SK-N-SH treated with all-trans-retinoic acid at 6 μM for 48 hours (cell line): Measurements from ENCODE around the gene SMAP1.

Source experiments
- GLIS3 ChIP-seq: fragments of 250-450 bp; sonication (Bioruptor Pico); IDR thresholded peaks from 2 replicates; pipeline ENCODE4 v1.5.0; 2020; ENCODE audit warnings: mild to moderate bottlenecking, moderate library complexity
- TCF4 ChIP-seq: fragments of 250-450 bp; sonication (Bioruptor Pico); IDR thresholded peaks from 2 replicates; pipeline ENCODE4 v1.8.0; 2021; ENCODE audit warnings: mild to moderate bottlenecking, moderate library complexity, borderline replicate concordance
- ZFP3 ChIP-seq: fragments of 250-450 bp; sonication (Bioruptor Pico); IDR thresholded peaks from 2 replicates; pipeline ENCODE4 v1.5.0; 2020; ENCODE audit warnings: mild to moderate bottlenecking, moderate library complexity
- ZFP30 ChIP-seq: fragments of 450-650 bp; formaldehyde crosslinking; IDR thresholded peaks from 2 replicates; pipeline ENCODE4 v1.5.0; 2022; ENCODE audit warnings: mild to moderate bottlenecking, moderate library complexity
- ZNF565 ChIP-seq: fragments of 450-650 bp; formaldehyde crosslinking; conservative IDR thresholded peaks from 2 replicates; pipeline ENCODE4 v1.5.0; 2020; ENCODE audit warnings: low read depth, mild to moderate bottlenecking, moderate library complexity
- TF ChIP-seq, protein P1 (sequence below): fragments of 250-450 bp; sonication (Bioruptor Pico); IDR thresholded peaks from 2 replicates; pipeline ENCODE4 v1.8.0; 2021; ENCODE audit warnings: low read depth, mild to moderate bottlenecking, moderate library complexity, borderline replicate concordance
- TF ChIP-seq, protein P2 (sequence below): fragments of 250-450 bp; sonication (Bioruptor Pico); IDR thresholded peaks from 2 replicates; pipeline ENCODE4 v1.8.0; 2020; ENCODE audit warnings: mild to moderate bottlenecking, moderate library complexity, borderline replicate concordance

DNA sequence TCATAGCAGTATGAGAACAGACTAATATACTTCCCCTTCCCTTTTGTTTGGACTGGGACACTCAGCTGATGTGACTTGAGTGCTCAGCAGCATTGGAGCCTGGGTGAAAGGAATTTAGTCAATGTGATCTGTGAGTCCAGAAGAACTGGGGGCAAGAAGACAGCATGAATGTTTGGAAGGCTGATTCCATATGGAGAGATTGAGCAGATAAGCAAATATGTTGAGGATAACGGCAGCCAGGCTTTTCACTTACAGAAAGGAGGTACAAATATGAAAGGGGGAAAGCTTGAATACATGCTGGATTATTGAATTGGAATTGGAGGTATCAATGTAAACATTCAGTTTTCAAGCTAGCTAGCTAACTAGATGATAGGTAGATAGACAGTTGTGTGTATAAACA is 37.8 kb upstream of the SMAP1 start:
- TF ChIP-seq ZFP3 (no peak), ZNF565 (CRISPR knock-in tag) (no peak), ZFP30 (CRISPR knock-in tag) (no peak), GLIS3 (CRISPR knock-in tag) (no peak), TCF4 (CRISPR knock-in tag) (no peak)
- TF ChIP-seq, protein P1, sequence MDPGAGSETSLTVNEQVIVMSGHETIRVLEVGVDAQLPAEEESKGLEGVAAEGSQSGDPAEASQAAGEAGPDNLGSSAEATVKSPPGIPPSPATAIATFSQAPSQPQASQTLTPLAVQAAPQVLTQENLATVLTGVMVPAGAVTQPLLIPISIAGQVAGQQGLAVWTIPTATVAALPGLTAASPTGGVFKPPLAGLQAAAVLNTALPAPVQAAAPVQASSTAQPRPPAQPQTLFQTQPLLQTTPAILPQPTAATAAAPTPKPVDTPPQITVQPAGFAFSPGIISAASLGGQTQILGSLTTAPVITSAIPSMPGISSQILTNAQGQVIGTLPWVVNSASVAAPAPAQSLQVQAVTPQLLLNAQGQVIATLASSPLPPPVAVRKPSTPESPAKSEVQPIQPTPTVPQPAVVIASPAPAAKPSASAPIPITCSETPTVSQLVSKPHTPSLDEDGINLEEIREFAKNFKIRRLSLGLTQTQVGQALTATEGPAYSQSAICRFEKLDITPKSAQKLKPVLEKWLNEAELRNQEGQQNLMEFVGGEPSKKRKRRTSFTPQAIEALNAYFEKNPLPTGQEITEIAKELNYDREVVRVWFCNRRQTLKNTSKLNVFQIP (CRISPR knock-in tag), result no peak
- TF ChIP-seq, protein P2, sequence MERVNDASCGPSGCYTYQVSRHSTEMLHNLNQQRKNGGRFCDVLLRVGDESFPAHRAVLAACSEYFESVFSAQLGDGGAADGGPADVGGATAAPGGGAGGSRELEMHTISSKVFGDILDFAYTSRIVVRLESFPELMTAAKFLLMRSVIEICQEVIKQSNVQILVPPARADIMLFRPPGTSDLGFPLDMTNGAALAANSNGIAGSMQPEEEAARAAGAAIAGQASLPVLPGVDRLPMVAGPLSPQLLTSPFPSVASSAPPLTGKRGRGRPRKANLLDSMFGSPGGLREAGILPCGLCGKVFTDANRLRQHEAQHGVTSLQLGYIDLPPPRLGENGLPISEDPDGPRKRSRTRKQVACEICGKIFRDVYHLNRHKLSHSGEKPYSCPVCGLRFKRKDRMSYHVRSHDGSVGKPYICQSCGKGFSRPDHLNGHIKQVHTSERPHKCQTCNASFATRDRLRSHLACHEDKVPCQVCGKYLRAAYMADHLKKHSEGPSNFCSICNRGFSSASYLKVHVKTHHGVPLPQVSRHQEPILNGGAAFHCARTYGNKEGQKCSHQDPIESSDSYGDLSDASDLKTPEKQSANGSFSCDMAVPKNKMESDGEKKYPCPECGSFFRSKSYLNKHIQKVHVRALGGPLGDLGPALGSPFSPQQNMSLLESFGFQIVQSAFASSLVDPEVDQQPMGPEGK, result no peak
